OCI-LY7 (cell line): ENCODE results near the gene ANTKMT. TPM values are rescaled to one million over a fixed set of nuclear protein-coding genes. Genes with fewer than 3 reads are reported as not detected.

ENCODE experiments used
- BruUV-seq: library from RNA; stranded (reverse); fragments of 400-500 nt; replicated peaks from 2 replicates; lab custom pipeline; 2021; lab: Mats Ljungman, UMichigan
- CTCF ChIA-PET: fragments of 300-600 bp; sonication (Branson Sonifier 250); formaldehyde crosslinking; loops from one replicate; lab custom pipeline; 2022; ENCODE audit warnings: antibody characterized with exemption; ENCODE audit not compliant: unreplicated experiment; lab: Charles Lee
- POLR2A ChIA-PET: fragments of 300-600 bp; sonication (Branson Sonifier 250); formaldehyde crosslinking; loops from one replicate; lab custom pipeline; 2022; ENCODE audit warnings: antibody characterized with exemption; lab: Charles Lee
- DNase-seq: peaks from one replicate; pipeline ENCODE4 v3.0.0-alpha.2; 2015; ENCODE audit warnings: low spot score
- H2AFZ ChIP-seq: fragments of 200-600 bp; sonication (generic), shearing (Covaris generic); 2 replicates; pipeline ENCODE4 v1.6.1; 2014; ENCODE audit warnings: mild to moderate bottlenecking, antibody characterized with exemption, low read length, moderate library complexity
- H3K27ac ChIP-seq: fragments of 200-600 bp; sonication (generic); 2 replicates; pipeline ENCODE4 v1.5.1; 2014; ENCODE audit warnings: mixed run types, low read depth, mild to moderate bottlenecking, moderate library complexity, low read length, inconsistent platforms; ENCODE audit not compliant: poor library complexity, severe bottlenecking
- H3K36me3 ChIP-seq: fragments of 200-600 bp; sonication (generic); 2 replicates; pipeline ENCODE4 v1.6.1; 2014; ENCODE audit warnings: mild to moderate bottlenecking, antibody characterized with exemption, low read length, moderate library complexity, mixed read lengths; ENCODE audit not compliant: insufficient read depth
- H3K4me1 ChIP-seq: fragments of 200-600 bp; sonication (generic); 2 replicates; pipeline ENCODE4 v1.5.1; 2014; ENCODE audit warnings: mild to moderate bottlenecking, low read length; ENCODE audit not compliant: insufficient read depth, poor library complexity, severe bottlenecking
- H3K4me2 ChIP-seq: fragments of 200-600 bp; sonication (generic); 2 replicates; pipeline ENCODE4 v1.6.1; 2014; ENCODE audit warnings: mild to moderate bottlenecking, low read length
- H3K4me3 ChIP-seq: fragments of 200-600 bp; sonication (generic); 2 replicates; pipeline ENCODE4 v1.5.1; 2014; ENCODE audit warnings: mild to moderate bottlenecking, low read depth, low read length; ENCODE audit not compliant: poor library complexity, severe bottlenecking
- H3K79me2 ChIP-seq: fragments of 200-600 bp; sonication (generic); 2 replicates; pipeline ENCODE4 v1.6.1; 2016; ENCODE audit warnings: low read depth, mild to moderate bottlenecking, low read length, moderate library complexity, mixed read lengths; ENCODE audit not compliant: insufficient read depth
- H3K9me2 ChIP-seq: fragments of 200-600 bp; sonication (generic); 2 replicates; pipeline ENCODE4 v1.6.1; 2016; ENCODE audit warnings: mild to moderate bottlenecking, low read length, mixed read lengths; ENCODE audit not compliant: insufficient read depth
- H3K9me3 ChIP-seq: fragments of 200-600 bp; sonication (generic); 2 replicates; pipeline ENCODE4 v1.6.1; 2014; ENCODE audit warnings: mild to moderate bottlenecking, mixed run types, low read length, mixed read lengths
- H4K20me1 ChIP-seq: fragments of 200-600 bp; sonication (generic); 2 replicates; pipeline ENCODE4 v1.6.1; 2014; ENCODE audit warnings: mild to moderate bottlenecking, antibody characterized with exemption, low read length, moderate library complexity, mixed read lengths; ENCODE audit not compliant: insufficient read depth
- CTCF ChIP-seq: fragments of 200-600 bp; sonication (generic); conservative IDR thresholded peaks from 2 replicates; pipeline ENCODE4 v1.5.1; 2014; ENCODE audit warnings: mild to moderate bottlenecking, antibody characterized with exemption, low read length, moderate library complexity, mixed read lengths
- EZH2phosphoT487 ChIP-seq: fragments of 200-600 bp; sonication (generic); IDR thresholded peaks from 2 replicates; pipeline ENCODE4 v1.6.1; 2018; ENCODE audit warnings: low read depth, borderline replicate concordance, mild to moderate bottlenecking, mixed run types, antibody characterized with exemption, low read length, moderate library complexity, mixed read lengths
- intact Hi-C: fragments of 100-400 bp; cut with micrococcal nuclease; formaldehyde crosslinking; loops from one replicate; pipeline ENCODE4 v1.10.0; 2022; ENCODE audit not compliant: unreplicated experiment
- total RNA-seq, 2 experiments: library from RNA; depleted of rRNA in 1 of 2; stranded (reverse); fragments of >200 nt in 1 of 2; shearing (Covaris generic) in 1 of 2; gene quantifications; 2 replicates each; pipeline ENCODE4 v1.2.3, GENCODE V29; 2014 to 2022

The ANTKMT gene
- total RNA-seq, 2 experiments from 2014 or later: 46.5 to 51.3 TPM

- Histone ChIP-seq H3K4me3 (no peak overlapping the region), H3K9me3 (no peaks in the 10 kb centered on the region), H3K27ac (no peak overlapping the region), H4K20me1 (no peaks in the 10 kb centered on the region), H2AFZ (no peak overlapping the region), H3K9me2 (no peaks in the 10 kb centered on the region), H3K36me3 (no peaks in the 10 kb centered on the region), H3K4me2 (no peak overlapping the region), H3K79me2 (no peaks in the 10 kb centered on the region), H3K4me1 (peaks cover 3% of the 10 kb centered on the region)
- POLR2A ChIA-PET: interaction anchor here (0.7 kb wide), 1 partner anchor 12 kb away, joined by 3 read pairs; no protein-coding TSS in a partner anchor
- TF ChIP-seq CTCF (no peak), EZH2phosphoT487 (no peak)
- DNase-seq: no peak
- intact Hi-C loops: loop anchor here (5.0 kb wide), 1 partner anchor 39 kb away; the partner anchor contains the start of genes CHTF18 and RPUSD1
- CTCF ChIA-PET: interaction anchor here (0.6 kb wide), 1 partner anchor 32 kb away, joined by 3 read pairs; no protein-coding TSS in a partner anchor
- no TSS peak for BruUV-seq
Observed at GRCh38 chr16:747978-748746, 27.2 kb downstream of the ANTKMT start.

GRCh38 chr16:749010-749409, 28.1 kb downstream of the ANTKMT start:
- POLR2A ChIA-PET: no interaction called here

More at GRCh38 chr16:749010-749409, 28.1 kb downstream of the ANTKMT start:
- intact Hi-C loops: loop anchor here (5.0 kb wide), 1 partner anchor 38 kb away; the partner anchor contains the start of genes CHTF18 and RPUSD1
- no peak overlapping the region for H3K27ac ChIP-seq
- no peak overlapping the region for H3K4me3 ChIP-seq
- TF ChIP-seq EZH2phosphoT487: no peak
- no peak for TF ChIP-seq CTCF
- no peaks in the 10 kb centered on the region for H3K79me2 ChIP-seq
- BruUV-seq: no TSS peak
- peaks cover 3% of the 10 kb centered on the region for H3K4me1 ChIP-seq
- CTCF ChIA-PET: interaction anchor here (0.6 kb wide), 1 partner anchor 33 kb away, joined by 3 read pairs; no protein-coding TSS in a partner anchor
- no peaks in the 10 kb centered on the region for H3K9me2 ChIP-seq
- no peaks in the 10 kb centered on the region for H3K36me3 ChIP-seq
- H3K9me3 ChIP-seq: no peaks in the 10 kb centered on the region
- no peak overlapping the region for H3K4me2 ChIP-seq
- H4K20me1 ChIP-seq: no peaks in the 10 kb centered on the region
- no peak for DNase-seq
- no peak overlapping the region for H2AFZ ChIP-seq
